GM18861 (cell line): ENCODE data around the gene TENM3.
"Not testable (repeated sequence)": the region's sequence is repeated elsewhere in the genome, so short reads cannot be mapped to it uniquely, and the experiment has no call there.

Experiments used
- ATAC-seq: cut with Tn5 transposase; IDR thresholded peaks from one replicate; pipeline ENCODE4 v1.9.1; 2021; ENCODE audit not compliant: unreplicated experiment

The TENM3 gene

GRCh38 chr4:182243204-182243603 lies at the start of gene TENM3:
Gene TENM3 (plus strand): TSS chr4:182243402. CDS start chr4:182324021, 80,619 bp downstream.
- not testable (repeated sequence) for ATAC-seq

DNA sequence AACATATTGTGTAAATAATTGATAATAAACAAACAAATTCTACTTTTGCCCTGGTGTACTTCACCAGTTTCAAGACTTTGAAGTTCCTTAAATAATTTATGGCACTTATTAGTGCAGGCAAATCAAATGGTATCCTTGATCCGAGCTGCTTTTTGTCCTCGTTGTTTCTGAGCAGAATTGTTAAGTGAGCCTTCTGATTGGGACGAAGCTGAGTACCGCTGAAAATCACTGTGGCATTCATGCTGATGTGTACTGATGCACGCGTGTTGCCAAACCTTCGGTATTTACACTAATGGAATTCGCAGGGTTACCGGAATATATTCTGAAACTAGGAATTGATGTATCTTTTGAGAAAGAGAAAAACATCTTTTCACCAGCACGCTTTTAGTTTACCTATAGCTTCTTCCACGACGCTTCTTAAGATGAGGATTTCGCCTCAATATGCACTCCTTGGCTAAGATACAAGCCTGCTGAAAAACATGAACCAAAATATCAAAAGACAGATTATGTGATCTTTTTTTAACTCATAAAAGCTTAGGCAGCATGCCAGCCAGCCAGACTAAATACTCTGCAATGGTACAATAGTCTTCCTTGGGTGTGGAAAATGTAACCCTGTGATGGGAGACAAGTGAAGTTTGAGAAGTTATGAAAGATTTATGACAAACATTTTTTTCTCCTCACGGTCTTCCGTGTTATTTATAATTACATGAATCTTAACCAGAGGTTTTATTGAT lies 48.9 kb upstream of the TENM3 start:
- ATAC-seq = no peak

GRCh38 chr4:182197611-182198010 lies 45.6 kb upstream of the TENM3 start:
- ATAC-seq = no peak

- ATAC-seq = no peak
These were observed 41.3 kb upstream of the TENM3 start for GRCh38 chr4:182201871-182202270.

DNA sequence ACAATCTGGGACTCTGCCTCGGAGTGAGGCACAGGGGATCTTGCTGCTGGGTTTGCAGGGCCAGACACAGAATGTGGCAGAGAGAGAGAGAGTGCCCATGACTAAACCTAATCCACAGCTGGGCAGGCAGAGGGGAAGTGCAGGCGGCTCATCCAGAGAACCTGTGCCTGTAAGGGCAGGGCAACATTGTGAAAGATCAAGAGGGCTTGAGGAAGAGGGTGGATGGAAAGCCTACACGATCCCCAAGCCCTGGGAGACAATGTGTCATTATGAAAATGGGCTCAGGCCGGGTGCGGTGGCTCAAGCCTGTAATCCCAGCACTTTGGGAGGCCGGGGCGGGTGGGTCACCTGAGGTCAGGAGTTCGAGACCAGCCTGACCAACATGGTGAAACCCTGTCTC lies 40.6 kb upstream of the TENM3 start:
- no peak for ATAC-seq

GRCh38 chr4:182203872-182204411 lies 39.3 kb upstream of the TENM3 start:
- ATAC-seq = no peak

DNA sequence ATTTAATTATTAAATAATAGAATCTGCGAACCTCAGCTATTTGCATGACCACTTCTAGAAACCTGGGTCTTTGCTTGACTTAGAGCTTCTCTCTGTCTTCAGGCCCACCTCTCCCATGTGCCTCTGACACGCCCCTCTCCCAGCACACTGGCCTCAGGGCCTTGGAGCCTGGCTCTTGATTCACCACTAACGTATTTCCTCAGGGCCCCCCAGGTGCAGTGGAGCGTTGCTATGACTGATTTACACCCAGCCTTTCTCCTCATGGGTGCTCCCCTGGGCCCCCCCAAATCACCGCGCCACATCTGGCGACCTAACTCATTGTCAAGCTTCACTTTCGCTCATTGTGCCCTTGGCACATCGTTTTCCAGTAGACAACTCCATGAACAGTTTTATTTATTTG lies 37.9 kb upstream of the TENM3 start:
- no peak for ATAC-seq

- no peak for ATAC-seq
These were observed 36.9 kb upstream of the TENM3 start for GRCh38 chr4:182206266-182206665.

GRCh38 chr4:182206916-182207315 lies 36.3 kb upstream of the TENM3 start:
- ATAC-seq = no peak

GRCh38 chr4:182207830-182208396 lies 35.3 kb upstream of the TENM3 start:
- no peak for ATAC-seq

GRCh38 chr4:182208526-182209050 lies 34.6 kb upstream of the TENM3 start:
- no peak for ATAC-seq

DNA sequence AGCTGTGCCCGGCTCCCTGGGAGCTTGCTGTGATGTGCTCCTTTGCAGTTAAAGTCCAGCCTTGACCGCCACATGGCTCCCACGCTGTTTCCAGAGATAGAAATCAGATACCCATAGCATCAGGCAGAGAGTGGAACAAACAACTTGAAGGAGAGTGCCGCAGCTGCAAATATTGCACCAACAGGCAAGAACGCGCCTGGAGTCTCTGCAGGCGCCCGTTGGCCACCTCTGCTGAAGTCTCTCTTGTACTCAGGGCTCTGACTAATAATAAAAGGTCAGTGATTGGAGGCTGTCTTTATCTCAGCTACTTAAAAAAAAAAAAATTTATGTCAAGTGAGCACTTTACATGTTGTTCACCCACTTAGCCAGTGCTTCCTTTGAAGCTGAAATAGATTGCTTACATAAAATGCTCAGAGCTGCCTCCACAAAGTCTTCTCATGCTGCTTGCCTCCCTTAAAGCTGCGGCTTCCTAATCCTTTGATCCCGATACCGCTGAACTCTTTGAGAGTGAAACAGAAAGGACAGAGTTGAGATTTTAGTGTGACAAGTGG lies 30.9 kb upstream of the TENM3 start:
- no peak for ATAC-seq

GRCh38 chr4:182213004-182213403 lies 30.2 kb upstream of the TENM3 start:
- ATAC-seq = no peak

GRCh38 chr4:182215148-182215547 lies 28.1 kb upstream of the TENM3 start:
- ATAC-seq = no peak

GRCh38 chr4:182216005-182216404 lies 27.2 kb upstream of the TENM3 start:
- ATAC-seq = no peak

GRCh38 chr4:182219411-182220056 lies 23.7 kb upstream of the TENM3 start:
- ATAC-seq = no peak

GRCh38 chr4:182221987-182222386 lies 21.2 kb upstream of the TENM3 start:
- ATAC-seq = no peak

- no peak for ATAC-seq
These were observed 20.4 kb upstream of the TENM3 start for GRCh38 chr4:182222766-182223165.

DNA sequence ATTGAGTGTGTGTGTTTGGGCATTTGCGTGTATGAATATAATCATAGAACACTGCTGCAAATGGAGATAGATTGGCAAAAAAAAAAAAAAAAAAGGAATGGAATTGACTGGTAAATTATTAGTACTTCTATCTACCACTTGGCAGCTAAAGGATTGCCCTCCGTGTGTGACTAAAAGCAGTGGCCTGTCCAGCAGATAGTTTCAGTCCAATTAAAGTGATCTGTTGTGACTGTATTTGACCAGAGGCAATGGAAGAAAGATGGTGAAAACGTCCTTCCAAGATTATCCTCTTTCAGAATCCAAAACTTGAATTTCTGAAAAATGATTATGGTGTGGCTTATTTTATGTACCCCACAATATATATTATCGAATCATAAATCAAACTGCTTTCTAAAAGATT lies 19.5 kb upstream of the TENM3 start:
- ATAC-seq = no peak

DNA sequence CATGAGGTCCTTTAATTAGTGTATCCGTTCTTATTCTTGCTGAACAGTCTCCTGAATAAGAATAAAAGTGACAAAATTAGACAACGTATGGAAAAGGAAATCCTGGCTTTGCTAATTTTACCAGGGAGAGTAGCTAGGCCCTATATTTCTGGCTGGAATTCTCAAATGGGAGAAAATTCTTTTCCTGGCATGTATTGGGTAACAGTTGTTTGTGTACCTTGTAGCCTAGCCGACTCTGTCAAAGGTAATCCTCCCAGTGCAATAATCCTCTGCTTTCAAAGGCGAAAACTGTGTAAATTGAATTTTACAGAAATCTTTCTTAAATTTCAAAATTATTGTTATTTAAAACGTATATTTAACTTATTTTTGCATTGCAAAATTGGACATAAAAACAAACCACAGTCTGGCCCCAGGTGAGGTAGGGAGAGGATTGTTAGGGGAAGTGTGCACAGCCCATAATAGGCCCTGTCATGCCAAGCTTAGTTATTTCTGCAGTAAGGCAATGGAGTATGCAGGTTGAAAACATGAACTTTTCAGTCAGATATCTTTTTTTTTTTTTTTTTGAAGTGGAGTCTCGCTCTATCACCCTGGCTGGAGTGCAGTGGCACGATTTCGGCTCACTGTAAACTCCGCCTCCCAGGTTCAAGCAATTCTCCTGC lies 18.9 kb upstream of the TENM3 start:
- no peak for ATAC-seq

GRCh38 chr4:182225257-182225852 lies 17.8 kb upstream of the TENM3 start:
- no peak for ATAC-seq
